ENCODE data around the gene SAPCD2. TPM values are rescaled to one million over a fixed set of nuclear protein-coding genes. Genes with fewer than 3 reads are reported as not detected.

SAPCD2 gene
- total and polyA plus RNA-seq, 2 donors from 2014 or later = 1.7 to 2.3 TPM

DNA sequence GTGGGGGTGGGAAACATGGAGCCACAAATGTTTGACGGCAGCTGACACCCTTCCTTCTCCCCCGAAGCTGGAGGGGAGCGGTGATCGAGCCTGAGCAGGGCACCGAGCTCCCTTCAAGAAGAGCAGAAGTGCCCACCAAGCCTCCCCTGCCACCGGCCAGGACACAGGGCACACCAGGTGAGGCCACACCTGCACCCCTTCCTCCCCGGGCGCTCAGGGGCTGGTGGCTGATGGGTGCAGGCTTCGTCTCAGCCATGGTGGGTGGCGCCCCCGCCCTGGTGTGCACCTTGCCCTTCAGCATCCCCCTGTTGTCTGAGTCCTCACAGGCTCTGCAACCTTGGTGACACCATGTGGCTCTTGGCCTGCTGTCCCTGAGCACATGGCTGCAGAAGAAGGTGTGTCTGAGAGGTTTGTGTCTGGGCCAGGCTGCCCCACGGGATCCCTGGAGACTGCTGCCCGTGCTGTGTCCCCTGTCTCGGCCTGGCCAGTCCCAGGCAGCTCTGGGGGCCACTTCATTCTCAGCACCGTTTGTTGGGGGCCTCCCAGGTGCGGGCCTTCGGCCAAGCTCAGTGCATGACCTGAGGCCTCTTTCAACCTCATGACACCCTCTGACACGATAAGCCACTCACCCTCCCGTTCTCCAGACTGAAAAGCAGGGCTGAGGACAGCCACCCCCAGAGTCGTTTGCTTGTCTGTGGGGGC lies 27.6 kb upstream of the SAPCD2 start:
- TF ChIP-seq, protein P1, sequence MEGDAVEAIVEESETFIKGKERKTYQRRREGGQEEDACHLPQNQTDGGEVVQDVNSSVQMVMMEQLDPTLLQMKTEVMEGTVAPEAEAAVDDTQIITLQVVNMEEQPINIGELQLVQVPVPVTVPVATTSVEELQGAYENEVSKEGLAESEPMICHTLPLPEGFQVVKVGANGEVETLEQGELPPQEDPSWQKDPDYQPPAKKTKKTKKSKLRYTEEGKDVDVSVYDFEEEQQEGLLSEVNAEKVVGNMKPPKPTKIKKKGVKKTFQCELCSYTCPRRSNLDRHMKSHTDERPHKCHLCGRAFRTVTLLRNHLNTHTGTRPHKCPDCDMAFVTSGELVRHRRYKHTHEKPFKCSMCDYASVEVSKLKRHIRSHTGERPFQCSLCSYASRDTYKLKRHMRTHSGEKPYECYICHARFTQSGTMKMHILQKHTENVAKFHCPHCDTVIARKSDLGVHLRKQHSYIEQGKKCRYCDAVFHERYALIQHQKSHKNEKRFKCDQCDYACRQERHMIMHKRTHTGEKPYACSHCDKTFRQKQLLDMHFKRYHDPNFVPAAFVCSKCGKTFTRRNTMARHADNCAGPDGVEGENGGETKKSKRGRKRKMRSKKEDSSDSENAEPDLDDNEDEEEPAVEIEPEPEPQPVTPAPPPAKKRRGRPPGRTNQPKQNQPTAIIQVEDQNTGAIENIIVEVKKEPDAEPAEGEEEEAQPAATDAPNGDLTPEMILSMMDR (IDR thresholded peaks at IDR 0.05; ENCODE audit: borderline replicate concordance, extremely low read depth, insufficient read depth) = no peak
- Histone ChIP-seq H3K9me3 (ENCODE audit: control insufficient read depth in 2 of 3, insufficient read depth in 1 of 3, low read length in 3 of 3) (no peaks in the 10 kb centered on the region), H3K4me1 (ENCODE audit: control insufficient read depth in 2 of 3, insufficient read depth in 2 of 3, low read depth in 1 of 3, low read length in 3 of 3) (no peaks in the 10 kb centered on the region), H3K4me3 (ENCODE audit: low read length in 3 of 3) (no peak overlapping the region), H3K9ac (ENCODE audit: low read length in 3 of 3) (no peak overlapping the region), H3K27ac (ENCODE audit: low read depth in 2 of 2, low read length in 2 of 2) (no peak overlapping the region), H3K36me3 (ENCODE audit: control insufficient read depth in 2 of 3, insufficient read depth in 3 of 3, low read length in 3 of 3) (peaks cover 11 to 34% (median 28%) of the 10 kb centered on the region in 3 donors), H3K27me3 (ENCODE audit: control insufficient read depth, insufficient read depth, low read length) (no peaks in the 10 kb centered on the region)
- DNase-seq (no peak), FAIRE-seq (no peak)
- intact Hi-C loops (cut with DNase I) = no loop called here

DNA sequence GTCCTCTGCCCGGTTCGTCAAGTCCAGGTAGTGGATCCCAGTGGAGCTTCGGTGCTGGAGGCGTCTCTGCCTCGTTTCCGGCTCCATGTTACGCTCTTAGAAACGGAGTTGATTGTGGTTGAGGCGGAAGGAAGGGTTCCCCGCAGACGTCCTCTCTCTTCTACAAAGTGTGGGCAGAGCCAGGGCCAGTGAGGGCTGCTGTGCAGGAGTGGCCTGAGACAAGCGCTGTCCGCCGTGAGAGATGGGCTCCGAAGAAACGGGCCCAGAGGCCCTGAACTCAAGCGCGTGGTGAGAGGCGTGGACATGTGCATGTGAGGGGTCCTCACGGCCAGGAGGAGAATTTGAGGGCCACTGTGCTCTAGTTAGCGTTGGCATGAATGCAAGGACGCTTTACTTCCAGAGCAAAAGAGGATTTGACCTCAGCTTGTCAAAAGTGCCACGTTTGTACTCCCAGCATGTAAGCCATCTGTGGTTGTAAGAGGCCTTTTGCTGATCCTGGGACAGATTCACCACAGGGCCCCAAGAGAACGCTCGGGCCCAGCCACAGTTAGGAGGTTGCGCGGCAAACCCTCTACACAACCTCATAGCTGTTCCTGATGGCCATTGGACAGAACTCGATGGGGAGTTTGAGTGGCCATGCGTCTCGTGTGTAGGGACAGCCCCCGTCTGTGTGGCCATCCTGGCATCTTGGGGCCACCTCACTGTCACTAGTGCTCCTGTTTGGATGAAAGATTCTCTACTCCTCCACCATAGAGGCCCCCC lies 26.6 kb upstream of the SAPCD2 start:
- H3K36me3 ChIP-seq (ENCODE audit: control insufficient read depth in 2 of 3, insufficient read depth in 3 of 3, low read length in 3 of 3) = peaks cover 4 to 28% (median 19%) of the 10 kb centered on the region in 3 donors

DNA sequence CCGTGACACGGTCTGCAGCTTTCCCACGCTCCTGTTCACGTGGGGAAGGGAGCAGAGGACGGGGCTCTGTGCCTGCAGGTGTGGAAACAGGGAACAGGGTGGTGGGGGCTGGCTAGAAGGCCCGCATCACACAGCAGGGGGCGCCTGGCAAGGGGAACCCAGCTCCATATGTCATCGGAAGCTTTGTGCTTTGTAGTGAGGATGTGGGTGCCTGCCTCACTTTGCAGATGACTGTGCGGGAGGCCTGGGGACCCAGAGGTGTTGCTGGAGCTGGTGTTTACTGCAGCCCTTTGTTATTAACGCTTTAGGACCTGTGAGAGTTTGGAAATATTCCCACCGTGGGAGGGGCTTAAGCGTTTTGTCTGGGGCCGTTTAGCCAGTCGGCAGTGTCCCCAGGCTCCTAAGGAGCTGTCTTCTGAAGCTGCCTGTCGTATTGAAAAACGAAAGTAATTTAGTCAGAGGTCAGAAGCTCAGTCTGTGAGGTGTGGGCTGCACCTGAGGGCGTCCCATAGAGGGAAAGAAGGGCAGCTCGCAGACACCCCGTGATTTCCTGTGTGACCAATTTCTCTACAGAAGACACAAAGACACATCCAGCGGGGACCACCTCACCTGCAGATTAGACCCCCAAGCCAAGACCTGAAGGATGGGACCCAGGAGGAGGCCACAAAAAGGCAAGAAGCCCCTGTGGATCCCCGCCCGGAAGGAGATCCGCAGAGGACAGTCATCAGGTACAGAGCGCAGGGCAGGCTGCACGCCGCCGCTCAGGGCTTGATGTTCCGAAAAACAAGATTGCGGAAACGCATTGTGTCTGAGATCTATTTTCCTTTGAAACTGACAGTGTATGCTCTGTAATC lies 25.5 kb upstream of the SAPCD2 start:
- H3K27me3 ChIP-seq (ENCODE audit: control insufficient read depth, insufficient read depth, low read length) = no peaks in the 10 kb centered on the region
- TF ChIP-seq, protein P1 (IDR thresholded peaks at IDR 0.05; ENCODE audit: borderline replicate concordance, extremely low read depth, insufficient read depth) = no peak
- peaks cover 2 to 21% (median 12%) of the 10 kb centered on the region in 3 donors for H3K36me3 ChIP-seq (ENCODE audit: control insufficient read depth in 2 of 3, insufficient read depth in 3 of 3, low read length in 3 of 3)
- DNase-seq = no peak
- no peaks in the 10 kb centered on the region for H3K4me1 ChIP-seq (ENCODE audit: control insufficient read depth in 2 of 3, insufficient read depth in 2 of 3, low read depth in 1 of 3, low read length in 3 of 3)
- no peak overlapping the region for H3K27ac ChIP-seq (ENCODE audit: low read depth in 2 of 2, low read length in 2 of 2)
- H3K4me3 ChIP-seq (ENCODE audit: low read length in 3 of 3) = no peak overlapping the region
- H3K9ac ChIP-seq (ENCODE audit: low read length in 3 of 3) = no peak overlapping the region
- H3K9me3 ChIP-seq (ENCODE audit: control insufficient read depth in 2 of 3, insufficient read depth in 1 of 3, low read length in 3 of 3) = no peaks in the 10 kb centered on the region
- intact Hi-C loops (cut with DNase I) = no loop called here
- no peak for FAIRE-seq

More for the DNA sequence above, 26.6 kb upstream of the SAPCD2 start:
- Histone ChIP-seq H3K9ac (ENCODE audit: low read length in 3 of 3) (no peak overlapping the region), H3K9me3 (ENCODE audit: control insufficient read depth in 2 of 3, insufficient read depth in 1 of 3, low read length in 3 of 3) (no peaks in the 10 kb centered on the region), H3K4me1 (ENCODE audit: control insufficient read depth in 2 of 3, insufficient read depth in 2 of 3, low read depth in 1 of 3, low read length in 3 of 3) (no peaks in the 10 kb centered on the region), H3K4me3 (ENCODE audit: low read length in 3 of 3) (no peak overlapping the region), H3K27ac (ENCODE audit: low read depth in 2 of 2, low read length in 2 of 2) (no peak overlapping the region), H3K27me3 (ENCODE audit: control insufficient read depth, insufficient read depth, low read length) (no peaks in the 10 kb centered on the region)
- no peak for DNase-seq
- FAIRE-seq = no peak
- intact Hi-C loops (cut with DNase I) = no loop called here
- TF ChIP-seq, protein P1 (IDR thresholded peaks at IDR 0.05; ENCODE audit: borderline replicate concordance, extremely low read depth, insufficient read depth) = no peak
